Endothelial cell of umbilical vein (primary cell): ENCODE results near the gene FANCC. TPM values are rescaled to one million over a fixed set of nuclear protein-coding genes. Genes with fewer than 3 reads are reported as not detected.

Experiments used
- BruUV-seq: library from RNA; stranded (reverse); fragments of 400-500 nt; replicated peaks from 2 replicates; lab custom pipeline; 2021; lab: Mats Ljungman, UMichigan
- CTCF ChIA-PET: fragments of 300-600, 350-600 bp; sonication (Branson Sonifier 250); formaldehyde crosslinking; loops from one replicate; lab custom pipeline; 2021; ENCODE audit warnings: antibody characterized with exemption, inconsistent platforms; lab: Charles Lee
- POLR2A ChIA-PET: fragments of 300-600, 350-600 bp; sonication (Branson Sonifier 250); formaldehyde crosslinking; loops from one replicate; lab custom pipeline; 2021; ENCODE audit warnings: antibody characterized with exemption, inconsistent platforms; lab: Charles Lee
- DNase-seq: peaks from one replicate; pipeline ENCODE4 v3.0.0-alpha.2; 2011; ENCODE audit warnings: low read depth, low spot score
- FAIRE-seq: peaks from 2 replicates; lab custom pipeline; 2011; peaks lifted over from hg19 to GRCh38; lab: Jason Lieb, UNC
- H2AFZ ChIP-seq: 2 replicates; pipeline ENCODE4 v1.6.0; 2012; ENCODE audit warnings: low read depth, low read length, control low read depth, inconsistent platforms
- H3K27ac ChIP-seq: 2 replicates; pipeline ENCODE4 v1.5.1; 2011; ENCODE audit warnings: low read depth, mild to moderate bottlenecking, control low read depth, low read length, moderate library complexity; ENCODE audit not compliant: insufficient read depth
- H3K27me3 ChIP-seq, 2 experiments: 2 replicates each; pipeline versions ENCODE4 v1.6.0 to v1.6.1; 2011; ENCODE audit warnings: low read length in 2 of 2, mixed read lengths in 1 of 2; ENCODE audit not compliant: control insufficient read depth in 2 of 2, insufficient read depth in 2 of 2
- H3K36me3 ChIP-seq, 2 experiments: 2 replicates in 1 of 2; 3 replicates in 1 of 2; pipeline ENCODE4 v1.5.1; 2011; ENCODE audit warnings: low read length in 2 of 2, mild to moderate bottlenecking in 1 of 2, moderate library complexity in 1 of 2; ENCODE audit not compliant: control insufficient read depth in 2 of 2, insufficient read depth in 2 of 2; ENCODE audit errors: extremely low read depth in 1 of 2
- H3K4me1 ChIP-seq: 3 replicates; pipeline ENCODE4 v1.5.1; 2011; ENCODE audit warnings: mild to moderate bottlenecking, low read length; ENCODE audit not compliant: control insufficient read depth, insufficient read depth; ENCODE audit errors: extremely low read depth
- H3K4me2 ChIP-seq: 2 replicates; pipeline ENCODE4 v1.6.1; 2011; ENCODE audit warnings: low read length, control low read depth, mixed read lengths; ENCODE audit not compliant: insufficient read depth
- H3K4me3 ChIP-seq, 3 experiments: fragments of 200-600 bp in 1 of 3; sonication (generic), shearing (Covaris generic) in 1 of 3; replicated peaks in 1 of 3; 2 replicates each; pipeline ENCODE4 v1.5.1; 2011 to 2016; ENCODE audit warnings: control low read depth in 3 of 3, low read length in 3 of 3, mild to moderate bottlenecking in 2 of 3, inconsistent platforms in 1 of 3, low read depth in 1 of 3, moderate library complexity in 1 of 3; ENCODE audit not compliant: insufficient read depth in 1 of 3
- H3K79me2 ChIP-seq: 2 replicates; pipeline ENCODE4 v1.6.0; 2012; ENCODE audit warnings: low read length, inconsistent platforms; ENCODE audit not compliant: control insufficient read depth, insufficient read depth
- H3K9ac ChIP-seq: replicated peaks from 2 replicates; pipeline ENCODE3; 2011; ENCODE audit warnings: low read length, control low read depth; ENCODE audit not compliant: insufficient read depth; ENCODE audit errors: extremely low read depth
- H3K9me1 ChIP-seq: replicated peaks from 3 replicates; pipeline ENCODE4 v1.6.0; 2011; ENCODE audit warnings: mild to moderate bottlenecking, low read length; ENCODE audit not compliant: control insufficient read depth, insufficient read depth; ENCODE audit errors: extremely low read depth
- H3K9me3 ChIP-seq: replicated peaks from 2 replicates; pipeline ENCODE4 v1.5.1; 2012; ENCODE audit warnings: low read length, inconsistent platforms; ENCODE audit not compliant: control insufficient read depth, insufficient read depth
- H4K20me1 ChIP-seq: replicated peaks from 2 replicates; pipeline ENCODE3; 2011; ENCODE audit warnings: mild to moderate bottlenecking, low read length; ENCODE audit not compliant: control insufficient read depth, insufficient read depth; ENCODE audit errors: extremely low read depth
- EZH2 ChIP-seq: IDR thresholded peaks from 2 replicates; pipeline ENCODE4 v1.6.1; 2012; ENCODE audit warnings: borderline replicate concordance, low read depth, mild to moderate bottlenecking, moderate library complexity, low read length, inconsistent platforms; ENCODE audit not compliant: severe bottlenecking
- FOS ChIP-seq: IDR thresholded peaks from 2 replicates; pipeline ENCODE4 v1.6.1; 2011; ENCODE audit warnings: mild to moderate bottlenecking, low read length, moderate library complexity, borderline replicate concordance; ENCODE audit not compliant: insufficient read depth
- GATA2 ChIP-seq: IDR thresholded peaks from 2 replicates; pipeline ENCODE4 v1.7.0; 2011; ENCODE audit warnings: low read depth, mild to moderate bottlenecking, moderate library complexity, mixed read lengths, low read length; ENCODE audit not compliant: insufficient read length, insufficient read depth
- MYC ChIP-seq: IDR thresholded peaks from one replicate; pipeline ENCODE4 v1.6.1; 2011; ENCODE audit warnings: mild to moderate bottlenecking, low read depth, low read length
- POLR2A ChIP-seq: IDR thresholded peaks from 2 replicates; pipeline ENCODE4 v1.6.1; 2012; ENCODE audit warnings: low read depth, mild to moderate bottlenecking, control low read depth, low read length
- dilution Hi-C: fragments of 300-500 bp; cut with MboI; formaldehyde crosslinking; loops from one replicate; pipeline ENCODE4 v1.15.0; 2019; ENCODE audit warnings: low sequenced_read_pairs; ENCODE audit not compliant: extremely low pct_ligation_motif_present
- intact Hi-C: fragments of 100-400 bp; cut with micrococcal nuclease; formaldehyde crosslinking; loops from one replicate; pipeline ENCODE4 v1.10.0; 2022
- polyA plus RNA-seq, 4 experiments: library from polyadenylated mRNA; depleted of rRNA in 3 of 4; stranded (reverse) in 3 of 4; unstranded in 1 of 4; fragments of >200 nt; gene quantifications; 2 replicates each; pipeline versions ENCODE4 v1.2.1 to v1.2.3, GENCODE V29; 2011 to 2012; ENCODE audit warnings: missing spikeins in 1 of 4
- total RNA-seq: library from RNA; stranded (reverse); gene quantifications from 2 replicates; pipeline ENCODE4 v1.2.3, GENCODE V29; 2021
- TF ChIP-seq, protein P1 (sequence below), 2 donors: IDR thresholded peaks; 1 replicate in 1 of 2; 2 replicates in 1 of 2; pipeline ENCODE4 v1.5.1; 2011; ENCODE audit warnings: low read length in 2 of 2, mild to moderate bottlenecking in 2 of 2, moderate library complexity in 2 of 2, control low read depth in 1 of 2, inconsistent platforms in 1 of 2, low read depth in 1 of 2; ENCODE audit not compliant: insufficient read depth in 1 of 2; ENCODE audit errors: extremely low read depth in 1 of 2

The FANCC gene
- total and polyA plus RNA-seq, 2 donors (not counting 3 experiments of a cell fraction or from before 2014, with no cell fraction given): 5.7 to 13.1 TPM

DNA sequence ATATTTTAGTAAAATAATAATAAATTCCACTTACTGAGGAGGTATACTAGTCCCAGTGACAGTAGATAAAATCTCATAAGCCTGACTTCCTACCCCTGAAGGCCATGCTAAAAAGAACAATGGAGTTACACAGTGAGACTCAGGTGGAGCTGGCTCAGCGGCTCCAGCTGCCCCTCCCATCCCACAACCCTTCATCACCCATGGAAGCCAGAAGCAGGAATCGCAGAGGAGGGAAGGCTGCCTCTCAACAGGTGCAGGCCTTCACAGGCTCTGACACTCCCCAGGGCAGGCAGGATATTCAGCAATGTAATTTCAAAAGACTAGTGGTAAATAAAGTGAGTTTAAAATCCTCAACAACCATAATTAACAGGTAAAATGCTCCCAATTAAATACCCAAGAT is 67.5 kb downstream of the FANCC start:
- CTCF ChIA-PET: no interaction called here
- TF ChIP-seq, protein P1, sequence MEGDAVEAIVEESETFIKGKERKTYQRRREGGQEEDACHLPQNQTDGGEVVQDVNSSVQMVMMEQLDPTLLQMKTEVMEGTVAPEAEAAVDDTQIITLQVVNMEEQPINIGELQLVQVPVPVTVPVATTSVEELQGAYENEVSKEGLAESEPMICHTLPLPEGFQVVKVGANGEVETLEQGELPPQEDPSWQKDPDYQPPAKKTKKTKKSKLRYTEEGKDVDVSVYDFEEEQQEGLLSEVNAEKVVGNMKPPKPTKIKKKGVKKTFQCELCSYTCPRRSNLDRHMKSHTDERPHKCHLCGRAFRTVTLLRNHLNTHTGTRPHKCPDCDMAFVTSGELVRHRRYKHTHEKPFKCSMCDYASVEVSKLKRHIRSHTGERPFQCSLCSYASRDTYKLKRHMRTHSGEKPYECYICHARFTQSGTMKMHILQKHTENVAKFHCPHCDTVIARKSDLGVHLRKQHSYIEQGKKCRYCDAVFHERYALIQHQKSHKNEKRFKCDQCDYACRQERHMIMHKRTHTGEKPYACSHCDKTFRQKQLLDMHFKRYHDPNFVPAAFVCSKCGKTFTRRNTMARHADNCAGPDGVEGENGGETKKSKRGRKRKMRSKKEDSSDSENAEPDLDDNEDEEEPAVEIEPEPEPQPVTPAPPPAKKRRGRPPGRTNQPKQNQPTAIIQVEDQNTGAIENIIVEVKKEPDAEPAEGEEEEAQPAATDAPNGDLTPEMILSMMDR (IDR thresholded peaks at IDR 0.05; ENCODE audit: extremely low read depth in 1 of 2, insufficient read depth in 1 of 2, low read depth in 1 of 2, low read length in 2 of 2): no peak
- TF ChIP-seq EZH2: no peak
- no peak for TF ChIP-seq MYC
- no peak for TF ChIP-seq POLR2A
- no peak for TF ChIP-seq GATA2
- no peak for TF ChIP-seq FOS
- FAIRE-seq: peak; percentile 12

DNA sequence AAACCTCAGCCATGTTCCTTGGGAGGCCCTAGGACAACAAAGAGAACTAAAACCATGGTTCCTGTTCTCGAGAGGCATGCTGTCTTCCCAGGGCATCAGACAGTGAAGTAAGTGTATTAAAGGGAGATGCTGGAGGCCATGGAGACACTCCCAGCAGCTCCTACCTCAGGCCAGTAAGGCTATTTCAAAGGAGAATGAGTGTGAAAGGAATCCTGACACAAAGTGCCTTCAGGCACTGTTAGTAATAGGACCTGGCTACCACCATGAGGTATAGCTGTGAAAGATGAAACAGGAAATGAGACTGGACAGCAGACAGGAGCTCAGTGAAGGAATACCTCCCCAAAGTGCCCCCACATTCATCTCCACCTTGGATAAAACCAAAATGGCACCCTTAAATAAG is 71.0 kb downstream of the FANCC start:
- intact Hi-C loops (no loop called here), dilution Hi-C loops (no loop called here)
- H2AFZ ChIP-seq: no peak overlapping the region
- BruUV-seq: no TSS peak
- CTCF ChIA-PET: interaction anchor here (0.6 to 1.1 kb wide), 2 partner anchors 26 to 577 kb away, joined by 3 to 5 read pairs; no protein-coding TSS in a partner anchor
- H3K4me3 ChIP-seq: no peak overlapping the region
- no peaks in the 10 kb centered on the region for H3K36me3 ChIP-seq
- TF ChIP-seq FOS (no peak), GATA2 (no peak), POLR2A (no peak)
- no peak overlapping the region for H3K27ac ChIP-seq
- FAIRE-seq (no peak), DNase-seq (no peak)
- no peaks in the 10 kb centered on the region for H3K27me3 ChIP-seq
- no peaks in the 10 kb centered on the region for H3K9me1 ChIP-seq
- H3K4me1 ChIP-seq: no peaks in the 10 kb centered on the region
- H3K4me2 ChIP-seq: no peak overlapping the region
- no peaks in the 10 kb centered on the region for H4K20me1 ChIP-seq
- H3K9me3 ChIP-seq: no peaks in the 10 kb centered on the region
- H3K79me2 ChIP-seq: no peaks in the 10 kb centered on the region
- POLR2A ChIA-PET: no interaction called here
- no peak overlapping the region for H3K9ac ChIP-seq

More for the DNA sequence above, 67.5 kb downstream of the FANCC start:
- no TSS peak for BruUV-seq
- no peaks in the 10 kb centered on the region for H4K20me1 ChIP-seq
- POLR2A ChIA-PET: no interaction called here
- intact Hi-C loops (no loop called here), dilution Hi-C loops (no loop called here)
- no peaks in the 10 kb centered on the region for H3K9me1 ChIP-seq
- H3K36me3 ChIP-seq: no peaks in the 10 kb centered on the region
- H2AFZ ChIP-seq: no peak overlapping the region
- H3K79me2 ChIP-seq: no peaks in the 10 kb centered on the region
- no peak overlapping the region for H3K4me3 ChIP-seq
- no peaks in the 10 kb centered on the region for H3K9me3 ChIP-seq
- H3K9ac ChIP-seq: no peak overlapping the region
- no peak for DNase-seq
- H3K4me2 ChIP-seq: no peak overlapping the region
- H3K27me3 ChIP-seq: no peaks in the 10 kb centered on the region
- H3K4me1 ChIP-seq: no peaks in the 10 kb centered on the region
- H3K27ac ChIP-seq: no peak overlapping the region
